GM19240 (cell line): ENCODE results near the gene CHAC1.

Experiments used
- DNase-seq: peaks from one replicate; pipeline ENCODE4 v3.0.0; 2011; ENCODE audit warnings: low spot score; ENCODE audit not compliant: insufficient read length

Gene CHAC1

DNA sequence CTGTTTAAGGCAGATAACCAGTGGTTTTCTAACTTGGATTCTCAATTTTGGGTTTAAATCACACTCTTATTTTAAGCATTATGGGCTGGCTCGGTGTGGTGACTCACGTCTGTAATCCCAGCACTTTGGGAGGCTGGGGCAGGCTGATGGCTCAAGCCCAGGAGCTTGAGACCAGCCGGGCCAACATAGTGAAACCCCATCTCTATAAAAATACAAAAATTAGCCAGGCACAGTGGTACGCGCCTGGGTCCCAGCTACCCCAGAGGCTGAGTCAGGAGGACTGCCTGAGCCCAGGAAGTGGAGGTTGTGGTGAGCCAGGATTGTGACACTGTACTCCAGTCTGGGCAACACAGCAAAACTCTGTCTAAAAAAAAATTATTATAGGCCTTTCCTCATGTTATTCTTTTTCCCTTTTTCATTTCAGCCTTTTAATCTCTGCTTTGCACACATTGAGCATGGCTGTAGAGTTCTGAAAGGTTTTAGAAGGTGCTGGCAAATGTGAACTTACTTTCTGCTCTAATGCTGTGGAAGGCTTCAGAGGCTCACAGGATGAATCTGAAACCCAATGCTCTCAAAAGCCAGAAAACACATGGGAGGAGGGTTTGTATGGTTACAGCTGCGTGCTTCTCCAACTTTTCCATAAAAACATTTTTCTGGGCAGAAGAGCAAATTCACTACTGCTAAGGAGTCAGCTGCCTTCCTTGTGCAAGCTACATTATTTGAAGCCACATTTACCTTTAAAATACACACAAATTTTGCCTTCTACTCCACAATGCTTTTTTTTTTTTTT lies 32.5 kb downstream of the CHAC1 start:
- DNase-seq = no peak

- no peak for DNase-seq
Observed at GRCh38 chr15:40986820-40987219, 33.5 kb downstream of the CHAC1 start.

GRCh38 chr15:40988156-40988555 lies 34.9 kb downstream of the CHAC1 start:
- DNase-seq = no peak

DNA sequence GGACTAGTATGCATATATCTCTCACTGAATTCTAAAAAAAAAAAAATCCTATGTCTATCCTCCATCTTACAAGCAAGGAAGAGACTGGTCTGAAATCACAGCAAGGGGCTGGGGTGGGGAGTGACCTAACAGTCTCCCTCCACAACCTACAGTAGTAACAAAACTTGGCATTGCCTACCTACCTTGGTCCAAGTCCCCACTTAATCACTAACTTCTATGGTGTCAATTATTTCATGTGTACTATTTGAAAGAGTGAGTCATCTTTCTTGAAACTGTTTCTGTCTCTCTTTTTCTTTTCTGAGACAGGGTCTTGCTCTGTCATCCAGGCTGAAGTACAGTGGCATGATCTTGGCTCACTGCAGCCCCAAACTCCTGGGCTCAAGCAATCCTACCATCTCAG lies 36.8 kb downstream of the CHAC1 start:
- no peak for DNase-seq

GRCh38 chr15:40990789-40991188 lies 37.5 kb downstream of the CHAC1 start:
- DNase-seq = no peak

DNA sequence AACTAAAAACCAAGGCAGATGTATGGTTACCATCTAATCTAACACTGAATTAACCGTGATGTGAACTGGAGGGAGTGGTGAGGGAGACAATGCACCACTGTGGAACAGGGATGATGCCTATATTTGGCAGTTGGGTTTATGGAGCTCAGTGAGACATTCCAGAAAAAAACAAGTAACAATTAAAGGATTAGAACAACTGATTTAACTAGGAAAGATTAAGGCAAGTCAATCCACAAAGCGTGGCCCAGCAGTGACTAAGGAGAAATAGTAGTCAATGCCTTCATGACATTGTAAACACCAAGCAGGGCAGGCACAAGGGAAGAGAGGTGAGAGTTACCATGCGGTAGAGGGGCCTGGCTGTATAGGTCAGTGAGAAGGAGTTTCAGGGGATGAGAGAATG lies 38.1 kb downstream of the CHAC1 start:
- no peak for DNase-seq

DNA sequence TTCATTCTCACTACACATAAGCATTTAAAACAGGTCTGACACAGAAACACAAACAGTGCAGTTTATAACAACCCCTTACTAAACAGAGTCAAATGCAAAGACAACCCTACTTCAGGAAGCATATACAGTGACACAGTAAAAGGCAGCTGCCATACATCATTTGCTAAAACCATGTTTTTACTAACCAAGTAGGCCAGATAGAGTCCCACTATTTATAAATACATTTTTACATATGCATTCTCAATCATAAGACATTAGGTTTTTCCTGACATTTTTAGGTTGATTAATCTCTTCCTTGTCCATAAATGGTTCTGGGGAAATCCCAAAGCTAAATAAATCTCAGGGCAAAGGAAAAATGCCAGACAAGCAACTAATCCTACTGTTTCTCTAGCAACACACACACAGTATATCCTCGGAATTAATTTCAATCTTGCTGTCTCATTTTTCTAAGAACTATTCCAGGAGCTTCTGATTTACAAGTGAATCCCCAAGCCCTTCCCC lies 39.0 kb downstream of the CHAC1 start:
- DNase-seq = no peak

- no peak for DNase-seq
Observed at GRCh38 chr15:40992825-40993224, 39.6 kb downstream of the CHAC1 start.

DNA sequence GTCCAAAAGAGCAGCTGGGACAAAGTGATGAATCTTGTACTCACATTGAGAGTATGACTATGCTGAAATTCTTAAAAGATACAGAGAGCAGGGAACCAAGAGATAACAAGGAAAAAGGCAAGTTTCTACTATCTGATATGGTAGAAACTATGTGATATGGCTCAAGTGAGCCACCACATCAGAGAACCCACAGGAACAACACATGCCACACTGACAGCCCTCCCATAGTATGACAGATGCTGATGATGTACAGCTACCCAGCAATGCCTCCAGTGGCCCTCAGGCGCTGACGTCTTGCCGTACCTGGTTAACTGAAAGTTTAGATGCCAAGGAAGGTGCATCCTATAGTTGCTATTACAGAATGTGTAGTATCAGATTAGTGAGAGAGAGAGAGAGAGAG lies 42.4 kb downstream of the CHAC1 start:
- DNase-seq = no peak

DNA sequence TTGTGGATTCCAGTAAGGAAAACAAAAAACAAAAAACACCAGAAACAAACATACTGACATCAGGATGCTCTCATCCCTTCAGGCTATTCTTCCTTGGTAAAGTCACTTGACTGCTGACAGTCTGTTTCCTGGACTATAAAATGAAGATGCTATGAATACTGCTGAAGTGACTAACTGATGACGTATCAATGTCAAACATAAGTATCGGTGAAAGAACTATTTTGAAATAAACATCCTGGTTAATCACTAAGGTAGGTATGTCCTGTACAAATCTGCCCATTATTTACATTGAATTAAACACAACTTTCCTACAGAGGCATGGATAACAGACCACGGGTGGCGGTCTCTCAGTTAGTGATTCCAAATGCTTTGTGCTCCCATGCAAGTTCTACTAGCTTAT lies 45.9 kb downstream of the CHAC1 start:
- no peak for DNase-seq

- no peak for DNase-seq
Observed at GRCh38 chr15:41001524-41002214, 48.4 kb downstream of the CHAC1 start.

- DNase-seq = no peak
Observed at GRCh38 chr15:41004490-41004889, 51.2 kb downstream of the CHAC1 start.
